GM23248 (cell line): Measurements from ENCODE around the gene SRPK3. TPM values are rescaled to one million over a fixed set of nuclear protein-coding genes. Genes with fewer than 3 reads are reported as not detected.
"Not testable (repeated sequence)": the region's sequence is repeated elsewhere in the genome, so short reads cannot be mapped to it uniquely, and the experiment has no call there.

Experiments used
- DNase-seq: peaks from one replicate; pipeline ENCODE4 v3.0.0-alpha.2; 2015
- H2AFZ ChIP-seq: fragments of 200-600 bp; sonication (generic); 2 replicates; pipeline ENCODE4 v1.6.1; 2016; ENCODE audit warnings: antibody characterized with exemption
- H3F3A ChIP-seq: fragments of 200-600 bp; sonication (generic); 2 replicates; pipeline ENCODE4 v1.6.1; 2016; ENCODE audit warnings: mild to moderate bottlenecking, antibody characterized with exemption, mixed run types; ENCODE audit not compliant: insufficient read depth
- H3K27ac ChIP-seq: fragments of 200-600 bp; sonication (generic); 2 replicates; pipeline ENCODE4 v1.5.1; 2016; ENCODE audit warnings: mild to moderate bottlenecking
- H3K27me3 ChIP-seq: fragments of 200-600 bp; sonication (generic); replicated peaks from 2 replicates; pipeline ENCODE4 v1.6.1; 2016; ENCODE audit warnings: mild to moderate bottlenecking; ENCODE audit not compliant: insufficient read depth
- H3K36me3 ChIP-seq: fragments of 200-600 bp; sonication (generic); 2 replicates; pipeline ENCODE4 v1.6.1; 2016; ENCODE audit warnings: low read depth, mild to moderate bottlenecking
- H3K4me1 ChIP-seq: fragments of 200-600 bp; sonication (generic); 2 replicates; pipeline ENCODE4 v1.6.1; 2016; ENCODE audit warnings: mild to moderate bottlenecking; ENCODE audit not compliant: insufficient read depth
- H3K4me2 ChIP-seq: fragments of 200-600 bp; sonication (generic); one replicate; pipeline ENCODE4 v1.6.1; 2016; ENCODE audit warnings: mild to moderate bottlenecking; ENCODE audit not compliant: unreplicated experiment
- H3K4me3 ChIP-seq: fragments of 200-600 bp; sonication (generic); 2 replicates; pipeline ENCODE4 v1.5.1; 2016; ENCODE audit warnings: mild to moderate bottlenecking
- H3K79me2 ChIP-seq: fragments of 200-600 bp; sonication (generic); 2 replicates; pipeline ENCODE4 v1.6.1; 2016; ENCODE audit warnings: mild to moderate bottlenecking; ENCODE audit not compliant: insufficient read depth
- H3K9ac ChIP-seq: fragments of 200-600 bp; sonication (generic); 2 replicates; pipeline ENCODE4 v1.6.1; 2016; ENCODE audit warnings: mild to moderate bottlenecking
- H3K9me2 ChIP-seq: fragments of 200-600 bp; sonication (generic); 2 replicates; pipeline ENCODE4 v1.6.1; 2016; ENCODE audit warnings: mixed run types, mild to moderate bottlenecking, moderate library complexity; ENCODE audit not compliant: insufficient read depth
- H3K9me3 ChIP-seq: fragments of 200-600 bp; sonication (generic); one replicate; pipeline ENCODE4 v1.6.1; 2017; ENCODE audit warnings: low read depth
- H4K20me1 ChIP-seq: fragments of 200-600 bp; sonication (generic); 2 replicates; pipeline ENCODE4 v1.6.0; 2016; ENCODE audit not compliant: insufficient read depth
- EZH2 ChIP-seq: fragments of 200-600 bp; sonication (generic); IDR thresholded peaks from 2 replicates; pipeline ENCODE4 v1.6.1; 2018; ENCODE audit warnings: antibody characterized with exemption, mild to moderate bottlenecking; ENCODE audit not compliant: insufficient read depth, poor library complexity, severe bottlenecking
- EZH2phosphoT487 ChIP-seq: fragments of 200-600 bp; sonication (generic); IDR thresholded peaks from 2 replicates; pipeline ENCODE4 v1.6.1; 2018; ENCODE audit warnings: antibody characterized with exemption, moderate library complexity, mild to moderate bottlenecking, low read depth; ENCODE audit not compliant: insufficient read depth
- WGBS, 2 experiments: methylation state at CpG; one replicate each; pipeline ENCODE4 v1.1.6; 2015 to 2017; ENCODE audit warnings: low lambda C conversion rate in 2 of 2, low coverage in 1 of 2; ENCODE audit errors: missing lambda C conversion rate in 2 of 2; 5-methylcytosine and 5-hydroxymethylcytosine counted together
- in situ Hi-C: fragments of 300-500 bp; cut with MboI; formaldehyde crosslinking; loops from 2 replicates; pipeline ENCODE4 v1.15.0; 2020
- polyA plus RNA-seq: library from polyadenylated mRNA; unstranded; fragments of >200 nt; fragmentation: Nextera tagmentation; extraction: Ambion mirVana; gene quantifications from 2 replicates; pipeline ENCODE4 v1.2.1, GENCODE V29; 2016
- total RNA-seq: library from RNA; depleted of rRNA; stranded (reverse); fragments of >200 nt; shearing (Covaris generic); gene quantifications from 2 replicates; pipeline ENCODE4 v1.2.3, GENCODE V29; 2014

The SRPK3 gene
- total and polyA plus RNA-seq, 2 experiments from 2014 or later = 0.53 to 0.86 TPM

- Histone ChIP-seq H3K9me3 (no peaks in the 10 kb centered on the region), H3K27ac (no peak overlapping the region), H2AFZ (no peak overlapping the region), H3K27me3 (no peaks in the 10 kb centered on the region), H3K36me3 (no peaks in the 10 kb centered on the region), H4K20me1 (no peaks in the 10 kb centered on the region), H3K79me2 (no peaks in the 10 kb centered on the region), H3K4me2 (no peak overlapping the region), H3F3A (no peaks in the 10 kb centered on the region), H3K9ac (no peak overlapping the region), H3K4me1 (0 out of 2 replicates have a peak, but pooled peaks cover 3% of the 10 kb centered on the region), H3K4me3 (no peak overlapping the region), H3K9me2 (no peaks in the 10 kb centered on the region)
- DNase-seq = no peak
- no peak for TF ChIP-seq EZH2phosphoT487
- TF ChIP-seq EZH2 = no peak
- in situ Hi-C loops = no loop called here
- 95 to 100% methylated on average over 3 to 7 of the region's 14 CpGs for WGBS, 2 experiments
Measured at GRCh38 chrX:153741446-153741845, 39.4 kb upstream of the SRPK3 start.

DNA sequence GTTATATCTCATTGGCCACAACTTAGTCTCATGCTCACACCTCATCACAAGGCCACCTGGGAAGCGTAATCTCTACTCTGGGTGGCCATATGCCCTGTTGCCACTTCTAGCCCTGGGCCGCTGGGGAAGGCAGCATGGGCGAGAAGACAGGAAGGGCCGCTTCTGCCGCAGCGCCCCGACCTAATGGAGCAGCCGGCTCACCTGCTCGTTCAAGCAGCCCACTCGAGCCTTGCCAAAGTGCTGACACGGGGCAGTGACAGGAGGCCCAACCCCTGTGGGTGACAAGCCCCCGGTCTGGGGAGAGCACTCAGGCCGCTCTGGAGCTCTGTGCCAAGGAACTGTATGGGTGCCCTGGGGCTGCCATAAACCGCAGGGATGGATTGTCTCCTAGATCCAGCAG, 38.7 kb upstream of the SRPK3 start:
- in situ Hi-C loops, H2AFZ ChIP-seq, H4K20me1 ChIP-seq, H3F3A ChIP-seq, H3K36me3 ChIP-seq, H3K4me2 ChIP-seq, H3K9ac ChIP-seq, H3K79me2 ChIP-seq, H3K9me2 ChIP-seq, H3K9me3 ChIP-seq, DNase-seq, H3K27me3 ChIP-seq, H3K4me1 ChIP-seq, H3K4me3 ChIP-seq, H3K27ac ChIP-seq: not testable (repeated sequence)
- 100% methylated on average over 8 to 10 of the region's 14 CpGs for WGBS, 2 experiments

GRCh38 chrX:153742796-153743467, 37.9 kb upstream of the SRPK3 start:
- H4K20me1 ChIP-seq, H3K9ac ChIP-seq, H3F3A ChIP-seq, H3K4me2 ChIP-seq, in situ Hi-C loops, H3K4me1 ChIP-seq, H2AFZ ChIP-seq, DNase-seq, H3K27me3 ChIP-seq, H3K36me3 ChIP-seq, H3K4me3 ChIP-seq, H3K79me2 ChIP-seq, H3K9me3 ChIP-seq, H3K9me2 ChIP-seq, H3K27ac ChIP-seq: not testable (repeated sequence)
- WGBS, 2 experiments = 38 to 60% methylated on average over 8 to 9 of the region's 32 CpGs

DNA sequence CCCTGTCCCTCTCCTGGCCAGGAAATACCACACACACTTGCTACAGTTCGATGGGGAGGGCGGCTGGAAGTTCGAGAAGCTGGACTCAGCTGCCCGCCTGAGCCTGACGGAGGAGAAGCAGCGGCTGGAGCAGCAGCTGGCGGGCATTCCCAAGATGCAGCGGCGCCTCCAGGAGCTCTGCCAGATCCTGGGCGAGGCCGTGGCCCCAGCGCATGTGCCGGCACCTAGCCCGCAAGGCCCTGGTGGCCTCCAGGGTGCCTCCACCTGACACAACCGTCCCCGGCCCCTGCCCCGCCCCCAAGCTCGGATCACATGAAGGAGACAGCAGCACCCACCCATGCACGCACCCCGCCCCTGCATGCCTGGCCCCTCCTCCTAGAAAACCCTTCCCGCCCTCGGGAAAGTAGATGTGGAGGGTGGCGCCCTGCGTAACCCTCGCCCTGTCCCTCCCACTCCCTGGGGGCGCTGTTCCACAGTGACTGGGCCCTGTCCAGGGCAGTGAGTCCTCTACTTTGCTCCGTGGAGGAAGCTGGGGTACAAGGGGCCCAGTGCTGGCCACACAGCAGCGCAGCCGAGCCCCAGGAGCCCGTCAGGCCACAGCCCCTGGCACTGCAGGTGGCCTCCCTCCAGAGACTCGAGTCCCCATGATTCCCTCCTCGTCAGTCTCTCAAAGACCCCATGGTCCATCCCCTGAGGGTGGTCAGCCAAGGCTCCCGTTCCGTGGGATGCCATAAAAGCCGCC, 37.2 kb upstream of the SRPK3 start:
- Histone ChIP-seq H3K4me3 (peak overlapping the region; percentile 26; the same call in 1 of the 2 replicates), H3K4me2 (peak overlapping the region; percentile 35)
- H2AFZ ChIP-seq, H3K79me2 ChIP-seq, H3K27me3 ChIP-seq, H3K9me3 ChIP-seq, H3K4me1 ChIP-seq, H3F3A ChIP-seq, H3K36me3 ChIP-seq, H3K9me2 ChIP-seq, H4K20me1 ChIP-seq, H3K27ac ChIP-seq, in situ Hi-C loops, H3K9ac ChIP-seq: not testable (repeated sequence)
- 6 to 11% methylated on average over 8 to 9 of the region's 35 CpGs for WGBS, 2 experiments
- peak; percentile 53 for DNase-seq
